Testis (tissue), 2 donors: ENCODE data around the gene LRMDA.

ENCODE experiments used
- POLR2A ChIP-seq: fragments of 450-650 bp; IDR thresholded peaks from one replicate; pipeline ENCODE4 v1.6.1; 2017; ENCODE audit warnings: antibody characterized with exemption, mild to moderate bottlenecking, moderate library complexity
- TF ChIP-seq, protein P1 (sequence below), 3 experiments: fragments of 450-650 bp in 2 of 3; fragments of 200-600 bp in 1 of 3; sonication (generic) in 1 of 3; IDR thresholded peaks; one replicate each; pipeline ENCODE4 v1.5.1; 2016 to 2019; ENCODE audit warnings: antibody characterized with exemption in 3 of 3, mild to moderate bottlenecking in 2 of 3, moderate library complexity in 1 of 3

DNA sequence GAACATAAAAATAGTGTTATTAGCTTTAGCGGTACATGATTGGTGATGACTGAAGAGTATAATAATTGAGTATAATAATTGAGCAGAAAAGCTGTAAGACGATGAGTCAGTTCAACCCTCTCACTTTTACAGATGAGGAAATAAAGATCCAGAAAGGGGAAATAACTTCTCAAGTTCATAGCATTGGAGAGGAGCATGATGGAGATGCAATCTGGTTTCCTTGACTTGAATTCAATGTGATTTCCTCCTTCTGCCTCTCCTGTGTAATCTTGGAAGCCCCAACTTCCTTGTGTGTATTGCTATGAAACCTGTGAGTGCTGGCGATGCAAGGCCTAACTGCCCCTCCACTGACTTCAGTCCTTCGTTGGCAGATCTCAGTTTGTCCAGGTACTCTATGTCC is 265.1 kb downstream of the LRMDA start:
- no peak for TF ChIP-seq POLR2A
- TF ChIP-seq, protein P1, sequence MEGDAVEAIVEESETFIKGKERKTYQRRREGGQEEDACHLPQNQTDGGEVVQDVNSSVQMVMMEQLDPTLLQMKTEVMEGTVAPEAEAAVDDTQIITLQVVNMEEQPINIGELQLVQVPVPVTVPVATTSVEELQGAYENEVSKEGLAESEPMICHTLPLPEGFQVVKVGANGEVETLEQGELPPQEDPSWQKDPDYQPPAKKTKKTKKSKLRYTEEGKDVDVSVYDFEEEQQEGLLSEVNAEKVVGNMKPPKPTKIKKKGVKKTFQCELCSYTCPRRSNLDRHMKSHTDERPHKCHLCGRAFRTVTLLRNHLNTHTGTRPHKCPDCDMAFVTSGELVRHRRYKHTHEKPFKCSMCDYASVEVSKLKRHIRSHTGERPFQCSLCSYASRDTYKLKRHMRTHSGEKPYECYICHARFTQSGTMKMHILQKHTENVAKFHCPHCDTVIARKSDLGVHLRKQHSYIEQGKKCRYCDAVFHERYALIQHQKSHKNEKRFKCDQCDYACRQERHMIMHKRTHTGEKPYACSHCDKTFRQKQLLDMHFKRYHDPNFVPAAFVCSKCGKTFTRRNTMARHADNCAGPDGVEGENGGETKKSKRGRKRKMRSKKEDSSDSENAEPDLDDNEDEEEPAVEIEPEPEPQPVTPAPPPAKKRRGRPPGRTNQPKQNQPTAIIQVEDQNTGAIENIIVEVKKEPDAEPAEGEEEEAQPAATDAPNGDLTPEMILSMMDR (IDR thresholded peaks at IDR 0.05): no peak
